ENCODE results near the gene TRIP6.
A peak's percentile ranks its signal among the peaks of the same experiment; 100 is the strongest.

DNA sequence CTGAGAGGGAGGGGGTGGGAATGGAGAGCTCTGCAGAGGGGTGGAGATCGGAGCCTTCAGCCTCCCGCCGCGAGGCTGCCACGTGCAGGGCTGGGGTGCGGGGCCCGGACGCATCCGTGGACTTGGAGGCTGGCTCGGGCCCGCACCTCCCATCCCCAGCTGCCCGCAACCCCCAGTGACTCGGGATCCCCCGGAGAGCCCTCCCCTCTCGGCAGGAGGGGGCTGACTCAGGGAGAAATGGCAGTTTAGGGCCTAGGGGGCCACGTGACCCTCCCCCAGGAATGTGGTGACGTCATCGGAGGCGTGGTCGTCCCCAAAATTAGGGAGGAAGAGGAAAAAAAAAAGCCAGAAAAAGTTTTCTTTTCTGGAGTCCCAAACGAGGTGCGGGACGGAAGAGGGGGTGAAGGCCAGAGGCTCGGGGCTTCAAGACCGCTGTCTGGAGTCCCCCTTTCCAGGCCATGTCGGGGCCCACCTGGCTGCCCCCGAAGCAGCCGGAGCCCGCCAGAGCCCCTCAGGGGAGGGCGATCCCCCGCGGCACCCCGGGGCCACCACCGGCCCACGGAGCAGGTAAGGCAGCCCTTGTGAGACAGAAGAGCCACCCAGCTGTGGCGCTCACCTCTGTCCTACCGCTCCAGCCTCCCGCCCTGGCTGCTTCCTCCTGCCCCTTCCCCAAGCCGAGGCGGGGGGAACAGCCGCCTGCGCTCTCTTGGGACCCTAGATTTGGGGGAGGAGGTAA, at the start of gene TRIP6:
- no peak for TF ChIP-seq CBFB (CRISPR knock-in tag; IDR thresholded peaks at IDR 0.05; ENCODE audit: low read depth)
- TF ChIP-seq, protein P1, sequence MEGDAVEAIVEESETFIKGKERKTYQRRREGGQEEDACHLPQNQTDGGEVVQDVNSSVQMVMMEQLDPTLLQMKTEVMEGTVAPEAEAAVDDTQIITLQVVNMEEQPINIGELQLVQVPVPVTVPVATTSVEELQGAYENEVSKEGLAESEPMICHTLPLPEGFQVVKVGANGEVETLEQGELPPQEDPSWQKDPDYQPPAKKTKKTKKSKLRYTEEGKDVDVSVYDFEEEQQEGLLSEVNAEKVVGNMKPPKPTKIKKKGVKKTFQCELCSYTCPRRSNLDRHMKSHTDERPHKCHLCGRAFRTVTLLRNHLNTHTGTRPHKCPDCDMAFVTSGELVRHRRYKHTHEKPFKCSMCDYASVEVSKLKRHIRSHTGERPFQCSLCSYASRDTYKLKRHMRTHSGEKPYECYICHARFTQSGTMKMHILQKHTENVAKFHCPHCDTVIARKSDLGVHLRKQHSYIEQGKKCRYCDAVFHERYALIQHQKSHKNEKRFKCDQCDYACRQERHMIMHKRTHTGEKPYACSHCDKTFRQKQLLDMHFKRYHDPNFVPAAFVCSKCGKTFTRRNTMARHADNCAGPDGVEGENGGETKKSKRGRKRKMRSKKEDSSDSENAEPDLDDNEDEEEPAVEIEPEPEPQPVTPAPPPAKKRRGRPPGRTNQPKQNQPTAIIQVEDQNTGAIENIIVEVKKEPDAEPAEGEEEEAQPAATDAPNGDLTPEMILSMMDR (IDR thresholded peaks at IDR 0.05) = no peak
- TF ChIP-seq, protein P2, sequence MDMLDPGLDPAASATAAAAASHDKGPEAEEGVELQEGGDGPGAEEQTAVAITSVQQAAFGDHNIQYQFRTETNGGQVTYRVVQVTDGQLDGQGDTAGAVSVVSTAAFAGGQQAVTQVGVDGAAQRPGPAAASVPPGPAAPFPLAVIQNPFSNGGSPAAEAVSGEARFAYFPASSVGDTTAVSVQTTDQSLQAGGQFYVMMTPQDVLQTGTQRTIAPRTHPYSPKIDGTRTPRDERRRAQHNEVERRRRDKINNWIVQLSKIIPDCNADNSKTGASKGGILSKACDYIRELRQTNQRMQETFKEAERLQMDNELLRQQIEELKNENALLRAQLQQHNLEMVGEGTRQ (CRISPR knock-in tag; IDR thresholded peaks at IDR 0.05) = peak; percentile 96
- no peak for TF ChIP-seq ZBTB21 (CRISPR knock-in tag; IDR thresholded peaks at IDR 0.05; ENCODE audit: borderline replicate concordance)
- TF ChIP-seq JUN (CRISPR knock-in tag; IDR thresholded peaks at IDR 0.05) = no peak
- no peak for TF ChIP-seq CREB1 (CRISPR knock-in tag; IDR thresholded peaks at IDR 0.05)
- TF ChIP-seq, protein P3, sequence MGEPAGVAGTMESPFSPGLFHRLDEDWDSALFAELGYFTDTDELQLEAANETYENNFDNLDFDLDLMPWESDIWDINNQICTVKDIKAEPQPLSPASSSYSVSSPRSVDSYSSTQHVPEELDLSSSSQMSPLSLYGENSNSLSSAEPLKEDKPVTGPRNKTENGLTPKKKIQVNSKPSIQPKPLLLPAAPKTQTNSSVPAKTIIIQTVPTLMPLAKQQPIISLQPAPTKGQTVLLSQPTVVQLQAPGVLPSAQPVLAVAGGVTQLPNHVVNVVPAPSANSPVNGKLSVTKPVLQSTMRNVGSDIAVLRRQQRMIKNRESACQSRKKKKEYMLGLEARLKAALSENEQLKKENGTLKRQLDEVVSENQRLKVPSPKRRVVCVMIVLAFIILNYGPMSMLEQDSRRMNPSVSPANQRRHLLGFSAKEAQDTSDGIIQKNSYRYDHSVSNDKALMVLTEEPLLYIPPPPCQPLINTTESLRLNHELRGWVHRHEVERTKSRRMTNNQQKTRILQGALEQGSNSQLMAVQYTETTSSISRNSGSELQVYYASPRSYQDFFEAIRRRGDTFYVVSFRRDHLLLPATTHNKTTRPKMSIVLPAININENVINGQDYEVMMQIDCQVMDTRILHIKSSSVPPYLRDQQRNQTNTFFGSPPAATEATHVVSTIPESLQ (CRISPR knock-in tag; IDR thresholded peaks at IDR 0.05) = no peak
- TF ChIP-seq, protein P4, sequence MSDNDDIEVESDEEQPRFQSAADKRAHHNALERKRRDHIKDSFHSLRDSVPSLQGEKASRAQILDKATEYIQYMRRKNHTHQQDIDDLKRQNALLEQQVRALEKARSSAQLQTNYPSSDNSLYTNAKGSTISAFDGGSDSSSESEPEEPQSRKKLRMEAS (CRISPR knock-in tag; IDR thresholded peaks at IDR 0.05) = peak; percentile 84
- TF ChIP-seq, protein P5, sequence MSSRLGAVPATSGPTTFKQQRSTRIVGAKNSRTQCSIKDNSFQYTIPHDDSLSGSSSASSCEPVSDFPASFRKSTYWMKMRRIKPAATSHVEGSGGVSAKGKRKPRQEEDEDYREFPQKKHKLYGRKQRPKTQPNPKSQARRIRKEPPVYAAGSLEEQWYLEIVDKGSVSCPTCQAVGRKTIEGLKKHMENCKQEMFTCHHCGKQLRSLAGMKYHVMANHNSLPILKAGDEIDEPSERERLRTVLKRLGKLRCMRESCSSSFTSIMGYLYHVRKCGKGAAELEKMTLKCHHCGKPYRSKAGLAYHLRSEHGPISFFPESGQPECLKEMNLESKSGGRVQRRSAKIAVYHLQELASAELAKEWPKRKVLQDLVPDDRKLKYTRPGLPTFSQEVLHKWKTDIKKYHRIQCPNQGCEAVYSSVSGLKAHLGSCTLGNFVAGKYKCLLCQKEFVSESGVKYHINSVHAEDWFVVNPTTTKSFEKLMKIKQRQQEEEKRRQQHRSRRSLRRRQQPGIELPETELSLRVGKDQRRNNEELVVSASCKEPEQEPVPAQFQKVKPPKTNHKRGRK (CRISPR knock-in tag; IDR thresholded peaks at IDR 0.05; ENCODE audit: borderline replicate concordance) = 0 out of 2 replicates have a peak, but pooled peaks have one; percentile 53
- TF ChIP-seq E2F4 (CRISPR knock-in tag; IDR thresholded peaks at IDR 0.05; ENCODE audit: borderline replicate concordance, low read depth) = no peak
- TF ChIP-seq ELF4 (CRISPR knock-in tag; IDR thresholded peaks at IDR 0.05; ENCODE audit: low read depth) = no peak
- peak; percentile 83 for TF ChIP-seq SP1 (CRISPR knock-in tag; conservative IDR thresholded peaks at IDR 0.05)
- no peak for TF ChIP-seq ZNF232 (CRISPR knock-in tag; IDR thresholded peaks at IDR 0.05)
- no peak for TF ChIP-seq ZNF263 (CRISPR knock-in tag; IDR thresholded peaks at IDR 0.05; ENCODE audit: low read depth)
